Glutamatergic neuron (in vitro differentiated cells): ENCODE data around the gene MMS19. TPM values are rescaled to one million over a fixed set of nuclear protein-coding genes. Genes with fewer than 3 reads are reported as not detected.

Experiments used
- DNase-seq: peaks from one replicate; pipeline ENCODE4 v3.0.0; 2022
- H3K27ac Mint-ChIP-seq: one replicate; pipeline ENCODE4 v1.8.0; 2020; ENCODE audit warnings: mild to moderate bottlenecking, mixed read lengths, inconsistent platforms; ENCODE audit not compliant: unreplicated experiment
- H3K27me3 Mint-ChIP-seq: one replicate; pipeline ENCODE4 v1.8.0; 2020; ENCODE audit warnings: mild to moderate bottlenecking, moderate library complexity, mixed read lengths, inconsistent platforms; ENCODE audit not compliant: unreplicated experiment
- H3K36me3 Mint-ChIP-seq: one replicate; pipeline ENCODE4 v1.8.0; 2020; ENCODE audit warnings: mild to moderate bottlenecking, mixed read lengths, inconsistent platforms; ENCODE audit not compliant: unreplicated experiment
- H3K4me1 Mint-ChIP-seq: one replicate; pipeline ENCODE4 v1.8.0; 2020; ENCODE audit warnings: mild to moderate bottlenecking, low read depth, mixed read lengths, inconsistent platforms; ENCODE audit not compliant: unreplicated experiment
- H3K4me3 Mint-ChIP-seq: one replicate; pipeline ENCODE4 v1.8.0; 2020; ENCODE audit warnings: mild to moderate bottlenecking, mixed read lengths, inconsistent platforms; ENCODE audit not compliant: unreplicated experiment
- H3K9me3 Mint-ChIP-seq: one replicate; pipeline ENCODE4 v1.8.0; 2020; ENCODE audit warnings: mild to moderate bottlenecking, moderate library complexity, mixed read lengths, inconsistent platforms; ENCODE audit not compliant: unreplicated experiment
- total RNA-seq: library from RNA; stranded (reverse); fragmentation: NEBNext Ultra II Directional; extraction: Animal tissue kit (Norgen Biotek cat#: 25700); gene quantifications from one replicate; pipeline ENCODE4 v1.2.1, GENCODE V29; 2021; ENCODE audit not compliant: unreplicated experiment
- TF ChIP-seq, protein P1 (sequence below): fragments of 200-600 bp; sonication (generic); IDR thresholded peaks from one replicate; pipeline ENCODE4 v1.5.0; 2021; ENCODE audit not compliant: partially characterized antibody, unreplicated experiment

MMS19 gene
- total RNA-seq, 1 donor from 2014 or later, result 139 TPM

DNA sequence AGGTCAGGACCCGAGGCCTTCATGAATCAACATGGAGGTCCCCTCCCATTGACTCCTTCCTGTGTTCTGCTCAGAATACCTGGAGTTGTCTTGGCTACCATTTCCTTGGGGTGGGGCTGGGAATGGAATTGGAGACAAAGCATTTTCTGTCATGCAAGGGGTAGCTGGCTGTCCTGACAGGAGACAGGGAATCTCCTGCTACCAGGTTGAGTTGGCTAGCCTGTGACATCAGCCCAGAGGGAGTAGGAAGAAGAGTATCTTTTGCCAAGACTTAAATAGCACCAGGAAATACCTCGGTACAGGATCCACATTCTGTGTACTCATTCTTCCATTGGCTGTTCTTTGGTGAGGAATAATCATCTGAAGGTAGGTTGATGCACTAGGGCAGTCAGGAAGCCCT is 47.4 kb downstream of the MMS19 start:
- Mint-ChIP-seq H3K4me1 (peaks cover 5% of the 10 kb centered on the region), H3K4me3 (peak overlapping the region; percentile 1), H3K27me3 (peaks cover 12% of the 10 kb centered on the region), H3K9me3 (peaks cover 2% of the 10 kb centered on the region), H3K27ac (no peak overlapping the region), H3K36me3 (peaks cover 8% of the 10 kb centered on the region)
- DNase-seq, result no peak
- TF ChIP-seq, protein P1, sequence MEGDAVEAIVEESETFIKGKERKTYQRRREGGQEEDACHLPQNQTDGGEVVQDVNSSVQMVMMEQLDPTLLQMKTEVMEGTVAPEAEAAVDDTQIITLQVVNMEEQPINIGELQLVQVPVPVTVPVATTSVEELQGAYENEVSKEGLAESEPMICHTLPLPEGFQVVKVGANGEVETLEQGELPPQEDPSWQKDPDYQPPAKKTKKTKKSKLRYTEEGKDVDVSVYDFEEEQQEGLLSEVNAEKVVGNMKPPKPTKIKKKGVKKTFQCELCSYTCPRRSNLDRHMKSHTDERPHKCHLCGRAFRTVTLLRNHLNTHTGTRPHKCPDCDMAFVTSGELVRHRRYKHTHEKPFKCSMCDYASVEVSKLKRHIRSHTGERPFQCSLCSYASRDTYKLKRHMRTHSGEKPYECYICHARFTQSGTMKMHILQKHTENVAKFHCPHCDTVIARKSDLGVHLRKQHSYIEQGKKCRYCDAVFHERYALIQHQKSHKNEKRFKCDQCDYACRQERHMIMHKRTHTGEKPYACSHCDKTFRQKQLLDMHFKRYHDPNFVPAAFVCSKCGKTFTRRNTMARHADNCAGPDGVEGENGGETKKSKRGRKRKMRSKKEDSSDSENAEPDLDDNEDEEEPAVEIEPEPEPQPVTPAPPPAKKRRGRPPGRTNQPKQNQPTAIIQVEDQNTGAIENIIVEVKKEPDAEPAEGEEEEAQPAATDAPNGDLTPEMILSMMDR, result no peak

DNA sequence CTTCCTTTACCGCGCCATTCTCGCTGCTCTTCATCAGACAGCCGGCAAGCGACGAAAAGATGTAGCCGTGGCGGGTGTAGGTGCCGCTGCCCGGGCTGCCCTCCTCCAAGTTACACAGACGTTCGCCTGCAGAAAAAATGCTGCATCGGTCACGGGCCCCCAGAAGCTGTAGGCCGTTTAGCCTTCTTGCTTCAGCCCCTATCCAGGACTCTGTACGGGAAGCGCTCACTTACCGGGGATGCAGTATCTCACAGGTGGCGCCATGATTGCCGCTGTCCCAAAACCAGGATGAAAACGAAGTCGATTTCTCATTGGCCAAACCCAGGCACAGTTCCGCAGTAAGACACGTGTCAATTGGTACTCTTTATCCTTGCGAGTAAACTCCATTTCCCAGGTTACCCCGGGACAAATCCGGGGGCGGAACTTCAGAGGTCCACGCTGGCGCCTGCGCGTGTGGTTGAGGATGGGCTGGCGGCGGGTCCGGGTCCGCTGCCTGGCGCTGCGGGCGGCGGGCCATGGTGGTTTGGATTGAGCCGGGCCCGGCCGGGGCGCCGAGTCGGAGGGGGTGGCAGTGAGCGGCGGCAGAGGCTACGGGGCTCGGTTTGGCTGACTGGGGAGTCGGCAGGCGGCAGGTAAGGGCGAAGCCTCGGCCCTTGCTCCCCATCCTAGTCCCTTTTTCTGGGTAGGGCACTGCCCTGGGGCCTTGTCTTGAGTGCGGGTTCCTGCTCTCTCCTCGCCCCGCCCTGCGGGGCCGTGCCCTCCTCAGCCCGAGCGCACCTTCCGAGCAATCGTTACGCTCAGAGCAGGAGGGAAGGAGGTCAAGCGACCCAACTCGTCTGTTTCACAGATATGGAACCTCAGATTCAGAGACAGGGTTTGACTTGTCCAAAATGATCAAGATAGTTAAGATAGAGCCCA is 52.2 kb downstream of the MMS19 start, which contains the start of the genes EXOSC1 and ZDHHC16:
Gene EXOSC1 (minus strand): TSS at position 285 of the 918 bp plus-strand sequence. CDS start 21 bp downstream, at position 264.
Gene ZDHHC16 (plus strand): TSS at position 454 of the 918 bp plus-strand sequence. CDS start 5,501 bp downstream, outside the sequence.
- Mint-ChIP-seq H3K4me3 (peak within 1 kb of the TSS; percentile 95), H3K9me3 (peaks cover 3% of the 10 kb centered on the region), H3K4me1 (peaks cover 9% of the 10 kb centered on the region), H3K27ac (peak within 1 kb of the TSS; percentile 90), H3K27me3 (no peaks in the 10 kb centered on the region), H3K36me3 (no peaks in the 10 kb centered on the region)
- TF ChIP-seq, protein P1, result no peak
- DNase-seq, result peak; percentile 92

DNA sequence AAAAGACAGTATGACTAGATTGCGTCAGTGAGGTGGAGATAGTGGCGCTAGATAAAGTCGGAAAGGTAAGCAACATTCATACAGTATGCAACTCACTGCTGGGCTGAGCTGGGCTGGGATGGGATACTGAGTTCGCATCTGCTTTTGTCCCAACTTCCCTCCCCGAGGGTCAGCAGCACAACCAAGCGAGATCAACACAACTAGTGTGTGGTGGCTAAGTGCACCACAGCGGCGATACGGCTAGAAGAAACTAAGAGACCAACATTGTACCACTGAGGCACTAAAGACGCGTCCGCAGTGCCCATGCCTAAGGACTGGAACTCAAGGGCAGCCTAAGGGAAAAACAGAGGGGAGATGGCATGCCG is 52.9 kb downstream of the MMS19 start:
- H3K9me3 Mint-ChIP-seq, result peaks cover 3% of the 10 kb centered on the region
- TF ChIP-seq, protein P1, result no peak
- peak overlapping the region; percentile 90 for H3K27ac Mint-ChIP-seq

DNA sequence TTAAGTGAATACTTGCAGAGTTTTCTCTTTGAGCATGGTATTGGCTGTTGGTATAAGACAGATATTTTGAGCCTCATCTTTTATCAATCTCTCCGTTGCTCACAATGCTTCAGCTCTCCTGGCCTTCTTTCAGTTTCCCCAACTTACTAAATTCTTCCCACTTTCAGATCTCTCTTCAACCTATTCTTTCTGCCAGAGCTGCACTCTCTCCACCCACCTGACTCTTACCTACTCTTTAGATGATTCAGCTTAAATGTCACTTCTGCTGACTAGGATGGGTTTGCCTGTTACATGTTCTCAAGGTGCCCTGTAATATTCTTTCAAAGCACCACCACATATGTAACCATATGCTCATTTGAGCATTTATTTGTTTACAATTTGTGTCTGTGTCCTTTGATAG is 54.0 kb downstream of the MMS19 start:
- Mint-ChIP-seq H3K36me3 (no peaks in the 10 kb centered on the region), H3K9me3 (peaks cover 3% of the 10 kb centered on the region), H3K27ac (no peak overlapping the region), H3K27me3 (no peaks in the 10 kb centered on the region), H3K4me3 (no peak overlapping the region), H3K4me1 (peaks cover 9% of the 10 kb centered on the region)
- no peak for DNase-seq
- TF ChIP-seq, protein P1, result no peak

More for the DNA sequence above, 52.9 kb downstream of the MMS19 start:
- H3K36me3 Mint-ChIP-seq, result no peaks in the 10 kb centered on the region
- H3K4me3 Mint-ChIP-seq, result peak overlapping the region; percentile 95
- H3K27me3 Mint-ChIP-seq, result no peaks in the 10 kb centered on the region
- DNase-seq, result no peak
- peaks cover 9% of the 10 kb centered on the region for H3K4me1 Mint-ChIP-seq

DNA sequence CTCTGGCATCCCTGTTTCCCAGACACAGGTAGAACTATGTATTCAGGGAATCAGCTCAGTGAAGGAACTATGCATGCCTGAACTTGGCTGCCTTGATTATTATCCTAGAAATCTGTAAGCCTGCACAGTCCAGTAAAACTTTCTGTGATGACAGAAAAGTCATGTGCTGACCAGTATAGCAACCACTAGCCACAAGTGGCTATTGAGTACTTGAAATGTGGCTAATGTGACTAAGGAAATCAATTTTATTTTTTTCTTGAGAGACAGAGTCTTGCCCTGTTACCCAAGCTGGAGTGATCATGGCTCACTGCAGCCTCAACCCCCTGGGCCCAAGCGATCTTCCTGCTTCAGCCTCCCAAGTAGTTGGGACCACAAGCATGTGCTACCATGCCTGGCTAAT is 55.9 kb downstream of the MMS19 start:
- H3K27me3 Mint-ChIP-seq, result no peaks in the 10 kb centered on the region
- no peak for DNase-seq
- H3K9me3 Mint-ChIP-seq, result peaks cover 3% of the 10 kb centered on the region
- peaks cover 5% of the 10 kb centered on the region for H3K4me1 Mint-ChIP-seq
- H3K4me3 Mint-ChIP-seq, result no peak overlapping the region
- H3K27ac Mint-ChIP-seq, result no peak overlapping the region
- TF ChIP-seq, protein P1, result no peak
- no peaks in the 10 kb centered on the region for H3K36me3 Mint-ChIP-seq
